ENCODE measurements around the gene TIMM23B.
"Not testable (repeated sequence)": the region's sequence is repeated elsewhere in the genome, so short reads cannot be mapped to it uniquely, and the experiment has no call there.

DNA sequence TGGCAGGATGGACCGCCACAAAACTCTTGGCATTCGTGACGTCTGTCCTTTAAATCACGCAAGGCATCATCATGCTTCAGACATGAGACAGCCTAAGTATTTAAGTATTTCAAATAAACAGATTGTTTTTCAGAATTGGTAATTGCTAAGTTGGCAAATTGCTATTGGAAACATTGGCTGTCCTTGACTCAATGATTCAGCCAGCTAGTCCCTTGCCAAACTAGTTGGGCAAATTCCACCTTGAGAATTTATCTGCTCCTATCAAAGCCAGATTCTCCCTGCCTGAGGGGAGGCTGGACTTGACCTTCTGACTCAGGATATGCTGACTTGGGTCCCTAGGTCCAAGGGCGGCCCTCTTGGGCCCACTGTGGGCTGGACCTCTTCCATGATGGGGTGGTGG lies 75.8 kb downstream of the TIMM23B start:
- not testable (repeated sequence) for TF ChIP-seq GATA1 (IDR thresholded peaks at IDR 0.05; ENCODE audit: low read depth, low read length); POLR2A (IDR thresholded peaks at IDR 0.05; ENCODE audit: low read length)

Measured in erythroblast (primary cell).